Neuron (in vitro differentiated cells): ENCODE measurements around the gene ZNF860.
"Not testable (repeated sequence)": the region's sequence is repeated elsewhere in the genome, so short reads cannot be mapped to it uniquely, and the experiment has no call there.

Experiments used
- H2AFZ ChIP-seq: one replicate; pipeline ENCODE4 v1.6.1; 2013; ENCODE audit warnings: low read depth, mild to moderate bottlenecking, inconsistent platforms, low read length, moderate library complexity
- H3K27me3 ChIP-seq: one replicate; pipeline ENCODE4 v1.6.1; 2013; ENCODE audit warnings: low read length; ENCODE audit not compliant: insufficient read depth
- H3K36me3 ChIP-seq: one replicate; pipeline ENCODE4 v1.6.1; 2013; ENCODE audit warnings: low read length; ENCODE audit not compliant: insufficient read depth
- H3K4me1 ChIP-seq: one replicate; pipeline ENCODE4 v1.6.1; 2013; ENCODE audit warnings: low read length; ENCODE audit not compliant: insufficient read depth
- H3K4me3 ChIP-seq: 2 replicates; pipeline ENCODE4 v1.5.1; 2013; ENCODE audit warnings: mild to moderate bottlenecking, low read length, moderate library complexity
- H3K9me3 ChIP-seq: one replicate; pipeline ENCODE4 v1.6.1; 2013; ENCODE audit warnings: low read length

Gene ZNF860

GRCh38 chr3:31988271-31988670, 6.7 kb downstream of the ZNF860 start:
- no peaks in the 10 kb centered on the region for H3K36me3 ChIP-seq
- no peak overlapping the region for H2AFZ ChIP-seq
- H3K27me3 ChIP-seq: no peaks in the 10 kb centered on the region
- no peak overlapping the region for H3K4me3 ChIP-seq
- no peaks in the 10 kb centered on the region for H3K4me1 ChIP-seq
- peaks cover 3% of the 10 kb centered on the region for H3K9me3 ChIP-seq

GRCh38 chr3:31992995-31993394, 11.4 kb downstream of the ZNF860 start:
- H3K27me3 ChIP-seq, H3K4me3 ChIP-seq, H2AFZ ChIP-seq, H3K4me1 ChIP-seq, H3K9me3 ChIP-seq, H3K36me3 ChIP-seq: not testable (repeated sequence)

DNA sequence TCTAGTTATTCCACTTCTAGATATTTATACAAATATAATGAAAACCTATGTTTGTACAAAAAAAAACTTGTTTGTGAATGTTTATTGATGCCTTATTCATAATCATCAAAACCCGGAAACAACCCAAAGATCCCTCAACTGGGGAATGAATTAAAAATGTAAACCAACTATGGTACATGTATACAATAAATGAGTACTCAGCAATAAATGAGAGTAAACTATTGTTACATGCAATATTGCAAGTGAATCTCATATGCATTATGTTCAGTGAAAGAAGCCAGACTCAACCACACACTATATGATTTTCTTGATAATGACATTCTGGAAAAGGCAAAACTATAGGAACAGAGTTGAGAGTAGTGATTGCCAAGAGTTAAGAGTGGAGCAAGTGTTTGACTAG, 12.3 kb downstream of the ZNF860 start:
- Histone ChIP-seq H2AFZ (no peak overlapping the region), H3K4me3 (no peak overlapping the region), H3K27me3 (no peaks in the 10 kb centered on the region), H3K36me3 (no peaks in the 10 kb centered on the region), H3K4me1 (no peaks in the 10 kb centered on the region), H3K9me3 (peaks cover under 1% of the 10 kb centered on the region)

DNA sequence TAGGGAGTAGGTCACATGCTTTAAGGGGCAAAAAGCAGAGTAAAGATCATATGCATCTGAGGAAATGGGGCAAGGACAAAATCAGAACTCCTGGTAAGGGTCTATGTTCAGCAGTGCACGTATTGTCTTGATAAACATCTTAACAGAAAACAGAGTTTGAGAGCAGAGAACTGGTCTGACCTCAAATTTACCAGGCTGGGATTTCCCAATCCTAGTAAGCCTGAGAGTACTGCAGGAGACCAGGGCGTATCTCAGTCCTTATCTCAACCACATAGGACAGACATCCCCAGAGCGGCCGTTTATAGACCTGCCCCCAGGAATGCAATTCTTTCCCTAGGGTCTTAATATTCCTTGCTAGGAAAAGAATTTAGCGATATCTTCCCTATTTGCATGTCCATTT, 13.5 kb downstream of the ZNF860 start:
- not testable (repeated sequence) for H3K27me3 ChIP-seq, H3K9me3 ChIP-seq, H3K4me3 ChIP-seq, H2AFZ ChIP-seq, H3K36me3 ChIP-seq, H3K4me1 ChIP-seq

- Histone ChIP-seq H2AFZ (no peak overlapping the region), H3K27me3 (no peaks in the 10 kb centered on the region), H3K36me3 (no peaks in the 10 kb centered on the region), H3K9me3 (no peaks in the 10 kb centered on the region), H3K4me3 (no peak overlapping the region), H3K4me1 (no peaks in the 10 kb centered on the region)
Measured at GRCh38 chr3:31996195-31996594, 14.6 kb downstream of the ZNF860 start.

DNA sequence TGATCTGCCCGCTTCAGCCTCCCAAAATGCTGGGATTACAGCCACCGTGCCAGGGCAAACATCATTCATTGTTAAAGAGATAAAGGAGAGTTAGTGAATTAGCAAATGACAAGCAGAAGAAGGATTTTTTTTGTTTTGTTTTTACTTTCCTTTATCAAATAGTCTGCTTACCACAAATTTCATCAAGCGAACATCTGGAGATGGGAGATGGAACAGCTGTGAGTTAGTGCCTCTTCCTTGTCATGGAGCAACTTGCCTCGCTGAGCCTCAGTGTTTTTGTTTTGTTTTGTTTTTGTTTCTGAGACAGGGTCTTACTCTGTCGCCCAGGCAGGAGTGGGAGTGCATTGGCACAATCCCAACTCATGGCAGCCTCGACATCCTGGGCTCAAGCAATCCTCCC, 15.9 kb downstream of the ZNF860 start:
- Histone ChIP-seq H3K9me3 (no peaks in the 10 kb centered on the region), H3K4me1 (no peaks in the 10 kb centered on the region), H3K4me3 (no peak overlapping the region), H2AFZ (no peak overlapping the region), H3K27me3 (no peaks in the 10 kb centered on the region), H3K36me3 (no peaks in the 10 kb centered on the region)

GRCh38 chr3:31999907-32000439, 18.4 kb downstream of the ZNF860 start:
- Histone ChIP-seq H2AFZ (no peak overlapping the region), H3K27me3 (no peaks in the 10 kb centered on the region), H3K36me3 (no peaks in the 10 kb centered on the region), H3K9me3 (no peaks in the 10 kb centered on the region), H3K4me3 (no peak overlapping the region), H3K4me1 (no peaks in the 10 kb centered on the region)

GRCh38 chr3:32000877-32001276, 19.3 kb downstream of the ZNF860 start:
- H3K9me3 ChIP-seq: no peaks in the 10 kb centered on the region
- H3K4me3 ChIP-seq: no peak overlapping the region
- H3K4me1 ChIP-seq: no peaks in the 10 kb centered on the region
- H3K27me3 ChIP-seq: no peaks in the 10 kb centered on the region
- H3K36me3 ChIP-seq: no peaks in the 10 kb centered on the region
- H2AFZ ChIP-seq: no peak overlapping the region

DNA sequence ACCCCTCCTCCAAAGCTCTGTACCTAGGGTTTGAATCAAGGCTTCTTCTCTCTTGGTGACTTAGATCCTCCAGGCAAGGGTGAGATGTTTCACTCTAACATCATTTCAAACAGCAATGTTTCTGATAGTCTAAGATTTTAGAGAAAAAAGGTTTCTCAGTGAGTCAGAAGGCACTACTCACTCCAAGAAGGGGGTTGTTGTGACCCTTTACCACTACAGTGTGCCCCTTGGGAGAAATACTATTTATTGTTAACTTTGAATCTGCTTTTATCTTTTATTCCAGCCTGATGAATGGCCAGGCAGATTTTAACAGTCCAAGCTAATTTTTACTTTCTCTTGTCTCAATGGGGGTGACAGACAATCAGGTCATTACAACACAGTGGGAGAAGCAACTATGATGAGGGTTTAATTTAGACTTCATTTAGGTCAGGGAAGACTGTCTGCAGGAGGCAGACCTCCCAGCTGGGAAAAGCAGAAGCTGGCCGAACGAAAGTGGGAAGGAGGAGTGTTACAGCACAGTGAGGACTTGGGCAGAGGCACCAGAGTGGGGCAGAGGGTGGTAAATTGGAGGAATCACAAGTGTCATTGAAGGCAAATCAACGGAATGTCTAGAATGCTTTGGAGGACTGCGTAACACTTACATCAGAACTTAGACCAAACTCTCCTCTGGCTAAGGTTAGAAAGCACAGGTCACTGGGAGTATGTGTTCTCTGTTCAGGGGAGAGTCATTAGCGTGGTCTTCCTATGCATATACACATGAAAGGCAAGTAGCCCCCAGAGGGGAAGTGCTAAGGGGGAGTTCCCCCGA, 21.2 kb downstream of the ZNF860 start:
- no peak overlapping the region for H3K4me3 ChIP-seq
- H2AFZ ChIP-seq: no peak overlapping the region
- no peaks in the 10 kb centered on the region for H3K9me3 ChIP-seq
- H3K4me1 ChIP-seq: no peaks in the 10 kb centered on the region
- no peaks in the 10 kb centered on the region for H3K27me3 ChIP-seq
- no peaks in the 10 kb centered on the region for H3K36me3 ChIP-seq

- H2AFZ ChIP-seq: no peak overlapping the region
- no peaks in the 10 kb centered on the region for H3K36me3 ChIP-seq
- H3K4me1 ChIP-seq: no peaks in the 10 kb centered on the region
- no peak overlapping the region for H3K4me3 ChIP-seq
- H3K27me3 ChIP-seq: no peaks in the 10 kb centered on the region
- H3K9me3 ChIP-seq: no peaks in the 10 kb centered on the region
Measured at GRCh38 chr3:32003380-32003779, 21.8 kb downstream of the ZNF860 start.

DNA sequence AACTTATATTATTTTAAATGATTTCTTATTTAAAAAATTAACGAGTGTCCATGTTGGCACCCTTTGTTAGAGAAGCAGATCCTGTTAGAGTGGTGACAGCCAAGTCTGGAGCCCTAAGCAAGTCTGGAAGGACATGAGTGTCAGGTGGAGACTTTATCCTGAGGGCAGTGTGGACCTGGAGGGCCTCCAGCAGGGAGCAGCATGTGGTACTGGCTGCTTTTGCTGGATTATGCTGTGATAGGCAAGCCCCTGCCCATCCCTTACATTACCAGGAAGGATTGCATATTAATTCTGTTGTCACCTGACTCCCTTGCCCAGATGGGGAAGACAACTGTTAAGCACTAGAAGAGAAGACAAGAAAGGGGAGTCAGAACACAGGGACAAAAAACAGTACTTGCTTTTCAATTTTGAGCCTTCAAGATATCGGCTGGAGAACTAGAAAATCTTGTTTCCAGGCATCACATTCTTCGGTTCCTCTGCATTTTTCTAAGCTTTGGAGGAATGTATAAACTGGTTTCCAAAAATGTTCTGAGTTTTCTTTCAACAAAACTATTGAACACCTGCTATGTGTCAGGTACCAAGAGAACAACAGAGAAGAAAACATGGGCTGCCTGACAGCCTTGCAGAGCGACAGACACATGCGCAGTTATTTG, 22.7 kb downstream of the ZNF860 start:
- H2AFZ ChIP-seq: no peak overlapping the region
- no peaks in the 10 kb centered on the region for H3K27me3 ChIP-seq
- H3K4me3 ChIP-seq: no peak overlapping the region
- H3K36me3 ChIP-seq: no peaks in the 10 kb centered on the region
- no peaks in the 10 kb centered on the region for H3K4me1 ChIP-seq
- no peaks in the 10 kb centered on the region for H3K9me3 ChIP-seq

DNA sequence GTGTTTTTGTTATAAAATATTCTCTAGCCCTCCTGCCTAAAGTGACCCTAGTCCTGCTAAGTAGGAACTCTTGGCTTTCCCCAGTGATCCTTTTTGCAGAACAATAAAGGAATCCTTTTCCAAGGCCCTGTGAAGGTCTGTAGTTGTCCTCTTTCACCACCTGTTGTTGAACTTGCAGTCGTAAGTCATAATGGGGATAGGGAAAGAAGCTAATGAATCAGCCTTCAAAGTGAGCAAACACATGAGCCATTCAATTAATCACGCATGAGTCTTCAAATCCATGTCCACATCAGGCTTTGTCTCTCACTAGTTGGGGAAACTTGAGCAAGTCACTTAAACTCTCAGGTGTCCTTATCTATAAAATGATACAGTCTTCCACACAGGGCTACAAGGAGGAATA, 27.6 kb downstream of the ZNF860 start:
- H3K27me3 ChIP-seq: no peaks in the 10 kb centered on the region
- no peaks in the 10 kb centered on the region for H3K36me3 ChIP-seq
- no peak overlapping the region for H3K4me3 ChIP-seq

DNA sequence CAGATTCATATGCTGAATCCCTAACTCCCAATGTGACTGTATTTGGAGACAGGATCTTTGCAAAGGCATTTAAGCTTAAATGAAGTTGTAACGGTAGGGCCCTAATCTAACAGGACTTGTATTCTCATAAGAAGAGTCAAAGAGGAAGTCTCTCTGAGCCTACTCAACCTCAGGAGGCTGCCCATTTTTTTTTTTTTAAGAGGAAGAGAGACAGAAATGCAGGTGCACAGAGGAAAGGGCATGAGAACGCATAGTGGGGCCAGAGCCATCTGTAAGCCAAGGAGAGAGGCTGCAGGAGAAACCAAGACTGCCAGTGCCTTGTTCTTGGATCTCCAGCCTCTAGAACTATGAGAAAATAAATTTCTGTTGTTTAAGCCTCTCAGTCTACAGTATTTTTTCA, 28.4 kb downstream of the ZNF860 start:
- Histone ChIP-seq H3K27me3 (no peaks in the 10 kb centered on the region), H3K9me3 (no peaks in the 10 kb centered on the region), H3K4me3 (no peak overlapping the region), H3K36me3 (no peaks in the 10 kb centered on the region), H2AFZ (no peak overlapping the region), H3K4me1 (no peaks in the 10 kb centered on the region)

More for the DNA sequence above, 27.6 kb downstream of the ZNF860 start:
- no peak overlapping the region for H2AFZ ChIP-seq
- no peaks in the 10 kb centered on the region for H3K4me1 ChIP-seq
- no peaks in the 10 kb centered on the region for H3K9me3 ChIP-seq
